Hindlimb muscle (tissue), 1 donor: ENCODE data around the gene SELENOI. TPM values are rescaled to one million over a fixed set of nuclear protein-coding genes. Genes with fewer than 3 reads are reported as not detected.

ENCODE experiments used
- DNase-seq: peaks from one replicate; pipeline ENCODE4 v3.0.0-alpha.2; 2013
- polyA plus RNA-seq: library from polyadenylated mRNA; unstranded; fragments of 120-200 nt; gene quantifications from one replicate; pipeline ENCODE4 v1.2.1, GENCODE V29; 2013; ENCODE audit not compliant: insufficient read length

The SELENOI gene
- polyA plus RNA-seq, 1 donor, result 9.3 TPM

DNA sequence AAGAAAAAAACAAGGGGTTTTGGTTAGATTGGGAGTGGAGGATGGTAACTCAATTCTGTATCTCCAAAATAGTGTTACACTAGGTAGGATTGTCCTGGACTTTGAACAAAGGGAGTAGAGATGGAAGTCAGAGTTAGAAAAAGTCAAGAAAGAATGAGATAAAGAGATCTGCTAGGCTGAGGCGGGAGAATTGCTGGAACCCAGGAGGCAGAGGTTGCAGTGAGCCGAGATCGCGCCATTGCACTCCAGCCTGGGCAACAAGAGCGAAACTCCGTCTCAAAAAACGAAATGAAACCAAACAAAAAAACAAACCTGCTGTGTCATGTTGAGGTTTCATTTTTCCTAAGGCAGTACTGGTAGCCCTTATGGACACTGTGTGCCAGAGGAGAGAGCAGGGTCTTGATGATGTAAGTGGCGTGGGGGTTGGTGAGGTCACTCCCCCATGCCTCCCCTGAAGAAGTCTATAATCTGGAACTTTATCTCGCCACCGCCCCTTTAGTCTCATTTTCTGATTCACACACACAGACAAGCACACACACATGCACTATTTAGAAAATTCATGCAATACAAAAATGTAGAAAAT lies 66.2 kb downstream of the SELENOI start:
- DNase-seq, result no peak

DNA sequence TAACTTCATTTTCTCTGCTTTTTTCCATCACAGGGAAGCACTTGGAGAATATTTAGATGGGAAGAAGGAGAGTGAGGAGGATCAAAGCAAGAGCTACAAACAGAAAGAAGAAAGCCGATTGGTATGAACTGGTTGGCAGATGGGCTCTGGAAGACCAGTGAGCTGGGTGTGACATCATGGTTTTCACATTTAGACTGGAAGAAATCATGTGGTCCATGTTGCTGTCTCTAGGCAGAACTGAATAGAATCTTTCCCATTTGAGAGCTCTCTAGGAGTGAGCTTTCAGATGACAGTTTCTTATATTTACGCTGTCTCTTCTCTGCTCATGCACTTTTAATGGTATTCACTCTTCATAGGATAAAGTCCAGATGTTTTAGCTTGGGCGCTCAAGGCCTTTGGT lies 68.4 kb downstream of the SELENOI start:
- no peak for DNase-seq

DNA sequence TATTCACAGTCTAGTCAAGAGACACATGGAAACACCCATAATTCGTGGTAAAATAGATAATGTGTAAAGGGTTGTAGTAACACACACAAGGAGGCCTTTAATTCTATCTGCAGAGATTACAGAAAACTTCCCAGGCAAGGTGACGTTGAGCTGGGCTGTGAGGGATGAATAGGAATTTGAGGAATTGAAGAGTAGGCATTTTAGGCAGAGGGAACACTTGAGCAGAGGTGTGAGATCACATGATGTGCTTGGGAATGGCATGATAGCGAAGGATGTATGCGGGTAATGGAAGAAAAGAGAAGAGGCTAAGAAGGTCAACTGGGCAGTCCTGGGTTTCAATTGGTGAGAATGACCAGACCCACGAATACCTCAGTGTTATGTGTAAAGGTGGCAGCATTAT lies 76.0 kb downstream of the SELENOI start:
- DNase-seq, result no peak

DNA sequence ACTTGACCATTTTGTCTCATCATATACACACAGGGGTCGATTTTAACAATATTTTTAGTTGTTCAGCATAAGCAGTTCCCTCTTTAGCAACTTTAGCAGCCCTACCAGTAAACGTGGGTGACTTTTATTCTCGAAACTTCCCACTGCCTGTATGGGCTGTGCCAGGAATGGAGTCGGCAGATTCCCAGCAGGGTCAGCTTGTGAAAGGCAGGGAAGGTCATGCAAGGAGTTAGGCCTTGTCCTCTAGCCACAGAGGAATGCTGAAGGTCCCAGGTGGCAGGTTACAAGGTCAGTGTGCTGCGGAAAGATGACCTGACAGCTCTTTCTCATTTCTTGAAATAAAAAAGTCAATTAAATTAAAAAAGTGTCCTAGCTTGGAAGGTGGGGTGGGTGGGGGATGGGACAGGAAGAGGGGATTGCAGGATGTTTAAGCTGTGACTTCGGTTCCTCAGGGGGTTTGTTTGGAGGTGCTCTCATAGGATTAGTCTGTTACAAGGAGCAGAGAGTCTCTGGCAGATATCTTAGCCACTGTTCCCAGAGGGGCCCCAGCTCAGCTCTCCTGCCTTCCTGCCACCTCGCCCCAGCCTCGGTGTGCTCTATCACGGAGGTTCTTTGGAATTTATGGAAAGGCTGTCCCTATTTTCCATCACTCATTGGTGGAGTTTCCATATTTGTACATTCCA lies 77.1 kb downstream of the SELENOI start:
- no peak for DNase-seq

DNA sequence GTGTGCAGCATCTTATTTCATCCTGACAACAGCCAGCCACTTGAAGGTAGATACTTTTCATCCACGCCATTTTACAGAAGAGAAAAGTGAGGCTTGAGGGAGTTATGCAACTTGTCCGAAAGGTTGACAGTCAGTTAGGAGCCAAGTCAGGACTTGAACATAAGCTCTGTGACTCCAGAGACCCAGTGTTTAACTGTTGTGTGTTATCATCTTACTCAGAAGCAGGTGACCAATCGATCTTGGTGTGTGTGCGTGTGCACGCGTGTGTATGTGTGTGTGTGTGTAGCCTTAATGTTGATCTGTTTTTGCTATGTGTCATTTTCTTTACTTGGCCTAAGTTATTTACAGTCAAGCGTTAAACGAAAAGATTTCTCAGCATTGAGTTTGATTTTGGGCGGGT lies 77.8 kb downstream of the SELENOI start:
- no peak for DNase-seq

DNA sequence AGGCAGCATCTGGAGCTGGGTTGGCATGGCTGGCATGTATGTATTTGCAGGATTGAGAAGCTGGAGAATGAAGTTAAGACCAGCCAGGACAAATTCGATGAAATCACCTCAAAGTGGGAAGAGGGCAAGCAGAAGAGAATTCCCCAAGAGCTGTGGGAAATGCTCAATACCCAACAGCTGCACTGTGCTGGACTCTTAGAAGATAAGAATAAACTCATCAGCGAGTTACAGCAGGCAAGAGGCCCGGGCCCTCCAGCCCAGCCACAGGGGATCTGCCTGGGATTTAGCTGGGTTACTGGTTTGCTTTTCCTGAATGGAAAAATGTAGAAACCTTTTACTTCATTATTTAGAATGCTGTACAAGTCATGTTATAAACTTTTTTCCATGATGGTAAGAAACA lies 78.3 kb downstream of the SELENOI start:
- DNase-seq, result no peak

DNA sequence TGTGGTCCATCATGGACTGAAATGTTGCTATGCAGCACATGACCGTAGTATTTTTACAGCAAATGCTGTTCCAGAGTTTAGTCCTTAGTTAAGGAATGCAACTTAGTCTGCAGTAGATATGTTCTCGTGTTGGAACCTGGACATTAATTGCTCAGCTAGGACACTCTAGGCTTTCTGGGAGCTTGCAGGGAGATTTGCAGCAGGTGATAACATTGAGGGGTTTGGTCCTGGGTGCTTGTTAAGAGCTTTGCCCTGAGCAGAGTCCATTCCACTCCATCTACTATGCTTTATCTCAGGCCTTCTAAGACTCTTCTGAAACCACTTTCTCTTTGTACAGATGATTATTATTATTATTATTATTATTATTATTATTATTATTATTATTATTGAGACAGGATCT lies 82.9 kb downstream of the SELENOI start:
- no peak for DNase-seq

DNA sequence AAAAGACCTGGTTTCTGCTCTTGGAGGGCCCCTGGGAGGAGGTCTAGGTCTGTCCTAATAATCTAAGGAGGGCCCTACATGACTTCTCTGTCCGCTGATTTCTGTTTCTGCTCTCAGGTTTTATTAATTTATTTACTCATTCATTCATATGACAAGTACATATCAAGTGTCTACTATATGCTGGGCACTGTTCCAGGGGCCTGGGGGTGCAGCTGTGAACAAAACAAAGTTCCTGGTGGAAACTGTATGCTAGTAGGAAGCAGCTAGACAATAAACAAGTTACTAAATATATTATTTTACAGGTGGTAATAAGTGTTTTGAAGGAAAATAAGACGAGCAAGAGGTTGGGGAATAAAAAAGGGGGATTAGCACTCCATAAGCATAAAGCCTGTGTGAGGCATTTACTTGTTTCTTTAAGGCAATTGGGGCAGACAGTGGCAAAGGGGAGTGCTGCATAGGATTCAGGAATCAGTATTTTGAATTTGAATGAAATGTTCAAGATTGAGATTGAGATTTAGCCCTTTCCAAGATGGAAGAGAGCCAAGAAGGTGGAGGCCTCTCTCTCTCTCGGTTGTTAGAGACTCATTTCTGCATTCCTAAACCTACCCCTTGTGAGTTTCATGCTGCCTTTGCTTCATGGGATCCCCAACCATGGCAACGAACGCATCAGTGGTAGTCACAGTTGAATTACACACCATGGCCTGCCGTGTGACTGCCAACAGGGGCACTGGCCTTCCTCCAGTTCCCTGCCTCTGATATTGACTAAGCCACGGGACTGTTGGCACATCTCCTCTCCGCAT lies 84.0 kb downstream of the SELENOI start:
- no peak for DNase-seq

DNA sequence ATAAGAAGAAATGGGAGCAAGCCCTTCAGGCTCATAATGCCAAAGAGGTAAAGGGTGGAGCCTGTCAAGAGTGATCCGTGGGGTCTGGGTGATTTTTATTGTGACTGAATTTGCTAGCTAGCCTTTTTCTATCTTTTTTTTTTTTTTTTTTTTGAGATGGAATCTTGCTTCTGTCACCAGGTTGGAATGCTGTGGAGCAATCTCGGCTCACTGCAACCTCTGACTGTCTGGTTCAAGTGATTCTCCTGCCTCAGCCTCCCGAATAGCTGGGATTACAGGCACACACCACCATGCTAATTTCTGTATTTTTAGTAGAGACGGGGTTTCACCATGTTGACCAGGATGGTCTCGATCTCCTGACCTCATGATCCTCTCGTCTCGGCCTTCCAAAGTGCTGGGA lies 84.9 kb downstream of the SELENOI start:
- DNase-seq, result no peak

DNA sequence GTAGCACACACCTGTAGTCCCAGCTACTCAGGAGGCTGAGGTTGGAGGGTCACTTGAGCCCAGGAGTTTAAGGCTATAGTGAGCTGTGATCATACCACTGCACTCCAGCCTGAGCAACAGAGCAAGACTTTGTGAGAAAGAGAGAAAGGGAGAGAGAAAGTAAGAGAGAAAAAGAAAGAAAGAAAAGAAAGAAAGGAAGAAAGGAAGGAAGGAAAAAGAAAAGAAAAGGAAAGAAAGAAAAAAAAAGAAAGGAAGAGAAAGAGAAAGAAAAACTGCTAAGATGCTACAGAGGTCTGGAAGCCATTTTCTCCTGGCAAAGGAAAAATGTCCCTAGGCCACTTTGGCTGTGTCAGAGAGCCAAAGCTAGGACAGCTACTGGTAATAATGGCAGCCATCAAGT lies 86.4 kb downstream of the SELENOI start:
- DNase-seq, result no peak

DNA sequence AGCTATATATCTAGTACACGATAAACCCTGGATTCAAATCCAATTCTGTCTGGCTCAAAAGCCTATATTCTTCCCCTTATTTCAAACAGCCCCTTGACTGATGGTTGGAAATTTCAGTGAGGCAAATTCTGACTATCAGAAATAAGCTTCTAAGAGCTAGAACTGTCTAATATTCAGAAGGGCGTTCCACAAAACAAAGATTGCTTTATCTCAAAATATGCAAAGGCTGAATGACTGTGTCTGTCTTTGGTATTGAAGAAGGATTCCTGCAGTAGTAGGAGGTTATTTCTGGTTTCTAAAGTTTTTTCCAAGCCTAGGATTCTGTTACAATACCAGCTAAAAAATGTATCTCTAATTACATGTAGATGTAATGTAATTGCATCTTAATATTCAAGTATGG lies 86.9 kb downstream of the SELENOI start:
- DNase-seq, result no peak

DNA sequence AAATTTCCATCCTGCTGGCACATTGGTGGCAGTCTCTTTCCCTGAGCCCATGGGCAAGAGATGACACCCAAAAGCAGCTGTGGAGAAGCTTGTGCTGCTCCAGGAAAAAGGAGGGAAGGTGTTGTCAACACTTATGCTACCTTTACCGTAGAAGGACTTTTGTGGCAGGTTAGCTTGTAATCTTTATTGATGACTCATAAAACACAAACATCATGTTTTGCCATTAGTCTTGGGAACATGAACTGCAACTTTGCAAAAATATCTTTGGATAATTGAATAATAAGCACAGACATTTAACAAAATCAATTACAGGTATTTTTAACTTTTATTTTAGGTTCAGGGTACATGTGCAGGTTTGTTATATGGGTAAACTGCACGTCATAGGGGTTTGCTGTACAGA lies 89.2 kb downstream of the SELENOI start:
- no peak for DNase-seq

DNA sequence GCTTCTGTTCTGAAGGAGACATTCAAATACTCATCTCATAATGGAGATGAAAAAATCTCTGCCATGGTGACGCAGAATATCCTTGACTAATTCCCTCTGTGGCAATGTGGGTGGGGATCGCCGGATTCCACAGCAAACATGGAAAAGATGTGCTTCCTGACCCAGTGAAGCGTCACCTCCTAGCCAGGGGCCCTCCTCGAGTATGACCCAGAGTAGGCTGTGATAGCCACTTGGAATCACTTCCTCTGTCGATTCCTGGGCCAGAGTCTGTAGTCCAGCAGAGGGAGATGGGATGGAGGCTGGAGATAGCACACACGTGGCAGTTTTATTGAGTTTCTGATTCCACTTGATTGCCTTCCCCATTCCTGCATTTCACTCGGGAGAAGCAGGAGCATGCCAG lies 92.6 kb downstream of the SELENOI start:
- DNase-seq, result no peak

DNA sequence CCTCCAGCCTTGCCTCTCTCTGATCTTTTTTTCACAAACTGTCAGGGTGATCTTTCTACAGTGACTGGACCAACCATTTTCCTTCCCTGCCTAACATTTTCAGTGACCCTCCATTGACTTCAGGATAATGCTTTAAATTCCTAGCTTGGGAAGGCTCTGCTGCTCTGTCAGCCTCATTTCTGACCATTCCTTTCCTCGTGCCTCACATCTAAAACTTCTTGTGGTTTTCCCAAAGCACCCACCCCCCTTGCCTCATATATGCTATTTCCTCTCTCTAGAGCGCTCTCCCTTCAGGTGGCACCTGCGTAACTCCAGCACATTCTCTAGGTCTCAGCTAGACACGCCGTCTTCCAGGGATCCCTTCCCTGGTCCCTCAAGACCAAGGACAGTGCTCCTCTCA lies 93.0 kb downstream of the SELENOI start:
- DNase-seq, result no peak

DNA sequence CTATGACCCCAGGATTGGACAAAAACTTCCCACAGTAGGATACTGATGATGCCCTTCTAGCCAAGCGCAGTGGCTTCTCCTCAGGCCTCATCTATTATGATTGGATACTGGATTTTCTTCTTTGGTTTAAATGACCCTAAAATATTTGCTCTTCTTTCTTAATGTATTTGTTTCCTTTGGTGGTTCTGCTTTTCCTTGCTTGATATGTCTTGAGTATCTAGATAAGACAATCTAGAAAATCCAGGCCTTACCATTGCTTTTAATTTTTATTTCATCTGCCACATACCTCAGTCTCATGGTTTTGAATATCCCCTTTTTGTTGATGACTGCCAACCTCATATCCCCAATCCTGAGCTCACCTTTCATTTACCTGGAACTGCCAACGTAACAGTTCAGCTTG lies 96.4 kb downstream of the SELENOI start:
- DNase-seq, result no peak

DNA sequence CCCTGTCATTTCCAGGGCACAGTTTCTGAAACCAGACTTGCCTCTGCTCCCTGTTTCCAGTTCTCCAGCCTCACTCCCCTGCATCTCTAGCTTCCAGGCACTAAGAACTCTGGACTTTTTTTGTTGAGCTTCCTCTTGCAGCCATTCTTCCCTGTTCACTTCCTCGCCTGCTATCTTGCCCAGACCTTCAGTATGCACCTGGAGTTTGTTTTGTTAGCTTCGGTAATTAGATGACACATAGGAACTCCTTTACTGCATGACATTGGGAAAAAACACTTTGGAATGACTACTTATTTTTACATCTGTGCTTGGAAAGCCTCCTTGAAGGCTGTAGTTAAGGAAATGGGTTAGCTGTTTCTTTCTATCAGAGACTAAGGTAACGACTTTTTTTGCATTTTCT lies 96.8 kb downstream of the SELENOI start:
- DNase-seq, result no peak

DNA sequence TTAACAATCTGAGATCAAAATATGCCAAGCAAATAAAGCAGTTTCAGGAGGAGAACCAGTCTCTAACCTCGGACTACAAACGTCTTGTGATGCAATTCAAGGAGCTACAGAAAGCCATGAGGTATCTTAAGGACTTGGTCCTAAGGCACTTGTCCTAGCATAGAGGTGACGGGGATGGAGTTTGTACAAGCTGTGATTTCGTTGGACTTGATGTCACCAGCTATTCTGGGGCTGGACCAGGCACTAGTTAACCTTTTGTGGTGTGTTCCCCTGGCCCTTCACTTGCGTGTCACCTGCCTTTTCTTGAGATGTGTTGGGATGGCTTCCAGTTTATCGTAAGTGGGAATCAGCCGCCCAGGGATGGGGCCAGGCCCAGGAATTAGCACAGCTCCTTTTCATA lies 98.3 kb downstream of the SELENOI start:
- no peak for DNase-seq

Other genes with a start within 250 kb of the SELENOI start
- gene GAREM2, start 173.1 kb upstream of the SELENOI start, polyA plus RNA-seq, result 5.2 TPM
- 211 TPM for gene HADHA, start 101.5 kb upstream of the SELENOI start, polyA plus RNA-seq
- 99.1 TPM for gene HADHB, start 101.2 kb upstream of the SELENOI start, polyA plus RNA-seq
- gene ADGRF3, start 646 bp downstream of the SELENOI start, polyA plus RNA-seq, result 0.58 TPM
- not detected for gene DRC1, start 55.8 kb downstream of the SELENOI start, polyA plus RNA-seq
- 15.7 TPM for gene OTOF, start 132.0 kb downstream of the SELENOI start, polyA plus RNA-seq